ENCODE results near the gene TSGA10IP. TPM values are rescaled to one million over a fixed set of nuclear protein-coding genes. Genes with fewer than 3 reads are reported as not detected.

The TSGA10IP gene
- total RNA-seq, 2 experiments from 2014 or later: not detected

DNA sequence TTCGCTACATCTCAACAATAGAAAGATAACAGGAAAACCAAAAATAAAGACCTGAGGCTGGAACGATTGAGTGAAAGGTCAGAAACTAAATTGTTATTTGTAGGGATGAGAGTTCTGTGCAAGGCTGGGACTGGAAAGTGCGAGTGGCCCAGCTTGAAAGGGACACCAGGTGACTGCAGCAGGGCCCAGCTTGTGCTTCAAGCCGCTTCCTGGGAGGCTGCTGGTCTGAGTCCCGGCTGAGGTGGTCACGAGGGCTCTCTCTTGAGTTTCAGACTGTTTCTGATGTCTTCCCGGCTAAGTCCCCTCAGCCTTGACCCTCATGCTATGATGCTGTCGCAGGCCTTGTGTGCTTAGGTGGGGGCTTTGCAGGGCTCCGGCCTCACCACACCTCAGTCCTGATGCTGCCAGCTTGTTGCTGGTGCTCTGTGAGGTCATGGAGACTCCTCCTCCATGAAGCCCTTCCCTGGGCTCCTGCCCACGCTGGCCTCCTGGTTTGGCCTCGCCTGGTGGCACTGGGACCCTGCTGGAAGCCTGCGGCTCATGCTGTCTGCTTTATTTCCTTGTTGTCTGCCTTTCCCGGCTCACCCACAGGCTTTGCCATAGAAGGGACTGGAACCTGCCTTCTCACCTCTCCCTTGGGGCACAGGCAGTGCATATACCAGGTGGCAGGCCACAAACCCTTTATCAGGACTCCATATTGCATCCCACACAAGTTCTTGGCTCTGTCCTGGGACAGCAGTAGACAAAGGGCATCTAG, 61.0 kb downstream of the TSGA10IP start:
- no peaks in the 10 kb centered on the region for H3K9me3 Mint-ChIP-seq
- no peak overlapping the region for H3K4me3 Mint-ChIP-seq
- CTCF ChIA-PET: no interaction called here

DNA sequence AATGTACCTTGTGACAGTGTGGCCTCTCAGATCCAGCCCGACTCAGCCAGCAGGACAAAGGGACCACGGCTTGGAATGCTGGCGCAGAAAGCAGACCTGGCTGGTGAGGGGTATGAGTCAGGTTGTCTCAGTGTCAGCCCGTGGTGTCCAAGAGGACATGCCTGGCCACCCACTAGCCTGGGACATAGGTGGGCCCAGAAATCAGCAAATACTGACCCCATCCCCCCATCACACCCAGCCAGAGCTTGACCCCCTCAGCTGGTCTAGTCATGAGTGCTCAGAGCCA, 61.6 kb downstream of the TSGA10IP start:
- H3K4me3 Mint-ChIP-seq: no peak overlapping the region
- intact Hi-C loops (cut with micrococcal nuclease): no loop called here

More for the DNA sequence above, 61.0 kb downstream of the TSGA10IP start:
- peaks cover 16% of the 10 kb centered on the region for H3K4me1 Mint-ChIP-seq (ENCODE audit: low read depth)
- H3K27ac Mint-ChIP-seq: no peak overlapping the region
- intact Hi-C loops (cut with micrococcal nuclease): no loop called here
- peaks cover 30% of the 10 kb centered on the region for H3K36me3 Mint-ChIP-seq (ENCODE audit: low read depth)
- no peak for DNase-seq
- H3K27me3 Mint-ChIP-seq (ENCODE audit: low read depth): peaks cover under 1% of the 10 kb centered on the region

DNA sequence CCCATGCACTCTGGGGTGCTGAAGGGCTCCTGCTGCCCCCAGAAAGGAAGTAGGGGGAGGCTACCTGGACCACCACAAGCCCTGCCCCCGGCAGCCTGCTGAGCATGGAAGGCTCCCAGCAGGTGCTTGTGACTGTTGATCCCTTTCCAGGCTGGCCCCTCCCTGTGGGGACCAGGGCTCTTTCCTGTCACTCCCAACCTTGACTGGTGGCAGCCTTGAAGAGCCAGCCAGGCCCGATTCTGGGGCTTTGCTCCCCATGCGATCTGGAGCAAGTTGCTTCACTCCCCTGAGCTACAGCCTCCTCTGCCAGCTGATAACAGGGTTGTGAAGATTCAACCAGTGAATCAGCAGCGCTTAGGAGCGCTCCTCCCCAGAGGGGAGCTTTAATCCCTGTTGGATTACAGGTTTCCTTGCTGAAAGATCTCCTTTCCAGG, 61.9 kb downstream of the TSGA10IP start:
- no peak overlapping the region for H3K4me3 Mint-ChIP-seq
- H3K9me3 Mint-ChIP-seq: no peaks in the 10 kb centered on the region
- H3K36me3 Mint-ChIP-seq (ENCODE audit: low read depth): peaks cover 25% of the 10 kb centered on the region
- peaks cover 3% of the 10 kb centered on the region for H3K27me3 Mint-ChIP-seq (ENCODE audit: low read depth)
- no peak for DNase-seq
- peaks cover 21% of the 10 kb centered on the region for H3K4me1 Mint-ChIP-seq (ENCODE audit: low read depth)
- no peak overlapping the region for H3K27ac Mint-ChIP-seq
- intact Hi-C loops (cut with micrococcal nuclease): no loop called here
- CTCF ChIA-PET: interaction anchor here (0.7 to 1.8 kb wide), 2 partner anchors 15 to 19 kb away, joined by 4 to 9 read pairs; no protein-coding TSS in a partner anchor

More for the DNA sequence above, 61.6 kb downstream of the TSGA10IP start:
- Mint-ChIP-seq H3K27ac (no peak overlapping the region), H3K4me1 (ENCODE audit: low read depth) (peaks cover 19% of the 10 kb centered on the region), H3K36me3 (ENCODE audit: low read depth) (peaks cover 28% of the 10 kb centered on the region), H3K9me3 (no peaks in the 10 kb centered on the region), H3K27me3 (ENCODE audit: low read depth) (peaks cover 3% of the 10 kb centered on the region)
- CTCF ChIA-PET: interaction anchor here (0.7 to 1.8 kb wide), 2 partner anchors 16 to 18 kb away, joined by 4 to 9 read pairs; no protein-coding TSS in a partner anchor
- no peak for DNase-seq

GRCh38 chr11:66008095-66008467, 62.8 kb downstream of the TSGA10IP start:
- Mint-ChIP-seq H3K36me3 (ENCODE audit: low read depth) (peaks cover 19% of the 10 kb centered on the region), H3K9me3 (no peaks in the 10 kb centered on the region), H3K27me3 (ENCODE audit: low read depth) (peaks cover 7% of the 10 kb centered on the region), H3K4me3 (no peak overlapping the region), H3K27ac (no peak overlapping the region), H3K4me1 (ENCODE audit: low read depth) (peaks cover 19% of the 10 kb centered on the region)
- intact Hi-C loops (cut with micrococcal nuclease): no loop called here
- CTCF ChIA-PET: interaction anchor here (0.9 to 1.8 kb wide), 3 partner anchors 14 to 43 kb away, joined by 3 to 9 read pairs (median 6); no protein-coding TSS in a partner anchor
- no peak for DNase-seq

DNA sequence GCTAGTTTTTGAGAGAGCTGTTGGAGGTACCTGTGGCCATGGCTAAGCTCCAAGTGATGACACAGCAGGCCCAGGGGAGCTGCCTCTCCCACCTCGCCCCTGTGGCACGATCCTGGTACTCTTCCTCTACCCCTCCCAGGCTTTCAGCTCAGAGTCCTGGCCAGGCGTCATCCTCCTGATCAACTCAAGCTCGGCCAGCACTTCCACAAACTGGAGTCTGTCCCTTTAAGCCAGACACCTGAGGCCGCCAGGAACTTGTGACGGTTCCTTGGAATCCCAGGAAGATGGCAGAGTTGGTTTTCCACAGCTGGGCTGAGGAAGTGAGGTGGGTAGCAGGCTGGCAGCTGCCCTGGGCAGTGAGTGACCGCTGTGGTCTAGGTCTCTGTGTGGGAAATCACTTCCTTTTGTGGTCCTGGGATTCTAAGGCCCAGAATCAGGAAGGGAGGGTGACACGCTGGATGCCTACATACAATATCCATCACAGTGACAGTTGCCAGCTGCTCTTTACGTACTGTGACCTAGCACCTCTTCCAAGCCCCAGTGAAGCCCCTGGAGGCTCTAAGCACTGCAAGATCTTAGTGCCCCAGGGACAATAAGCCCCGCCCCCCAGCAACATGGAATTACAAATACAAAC, 63.3 kb downstream of the TSGA10IP start:
- CTCF ChIA-PET: interaction anchor here (0.7 to 5.4 kb wide), 7 partner anchors 14 to 214 kb away, joined by 3 to 20 read pairs (median 6); no protein-coding TSS in a partner anchor
- no peak overlapping the region for H3K27ac Mint-ChIP-seq
- peaks cover 14% of the 10 kb centered on the region for H3K36me3 Mint-ChIP-seq (ENCODE audit: low read depth)
- no peaks in the 10 kb centered on the region for H3K9me3 Mint-ChIP-seq
- intact Hi-C loops (cut with micrococcal nuclease): no loop called here
- peaks cover 11% of the 10 kb centered on the region for H3K27me3 Mint-ChIP-seq (ENCODE audit: low read depth)
- DNase-seq: no peak
- peaks cover 14% of the 10 kb centered on the region for H3K4me1 Mint-ChIP-seq (ENCODE audit: low read depth)
- no peak overlapping the region for H3K4me3 Mint-ChIP-seq

Other genes with a start within 250 kb of the TSGA10IP start
- 10 to 100 TPM; 60.1 to 67.1 TPM for gene KAT5, start 233.2 kb upstream of the TSGA10IP start, total RNA-seq
- gene RNASEH2C, start 224.7 kb upstream of the TSGA10IP start, total RNA-seq: 10 to 100 TPM; 95.6 to 97.8 TPM
- 1 to 10 TPM; 6.2 to 6.3 TPM for gene AP5B1, start 164.5 kb upstream of the TSGA10IP start, total RNA-seq
- not detected for gene OVOL1, start 158.4 kb upstream of the TSGA10IP start, total RNA-seq
- gene SNX32, start 111.5 kb upstream of the TSGA10IP start, total RNA-seq: 1 to 10 TPM; 1.5 to 2.0 TPM
- 1,000 to 10,000 TPM; 1,043 to 1,085 TPM for gene CFL1, start 87.3 kb upstream of the TSGA10IP start, total RNA-seq
- 10 to 100 TPM; 51.4 to 54.7 TPM for gene MUS81, start 85.0 kb upstream of the TSGA10IP start, total RNA-seq
- gene EFEMP2, start 72.7 kb upstream of the TSGA10IP start, total RNA-seq: 10 to 100 TPM; 10.1 to 11.5 TPM
- gene CTSW, start 65.6 kb upstream of the TSGA10IP start, total RNA-seq: under 1 TPM; 0.91 to 0.95 TPM
- gene FIBP, start 57.0 kb upstream of the TSGA10IP start, total RNA-seq: 10 to 100 TPM; 83.1 to 86.6 TPM
- gene CCDC85B, start 54.8 kb upstream of the TSGA10IP start, total RNA-seq: 10 to 100 TPM; 27.6 to 29.0 TPM
- 1 to 10 TPM; 8.2 TPM for gene FOSL1, start 45.1 kb upstream of the TSGA10IP start, total RNA-seq
- gene C11orf68, start 26.4 kb upstream of the TSGA10IP start, total RNA-seq: 10 to 100 TPM; 20.0 to 21.9 TPM
- gene DRAP1, start 26.1 kb upstream of the TSGA10IP start, total RNA-seq: 100 to 1,000 TPM; 117 to 134 TPM
- 10 to 100 TPM; 50.1 to 59.9 TPM for gene SART1, start 16.3 kb downstream of the TSGA10IP start, total RNA-seq
- 10 to 100 TPM; 31.2 to 31.7 TPM for gene EIF1AD, start 56.7 kb downstream of the TSGA10IP start, total RNA-seq
- gene BANF1, start 57.0 kb downstream of the TSGA10IP start, total RNA-seq: 100 to 1,000 TPM; 347 to 369 TPM
- not detected for gene CST6, start 66.5 kb downstream of the TSGA10IP start, total RNA-seq
- gene CATSPER1, start 81.0 kb downstream of the TSGA10IP start, total RNA-seq: not detected
- under 1 TPM in 1 of 2 experiments, not detected in 1; 0.17 TPM for gene GAL3ST3, start 103.7 kb downstream of the TSGA10IP start, total RNA-seq
- 100 to 1,000 TPM; 319 to 321 TPM for gene SF3B2, start 106.9 kb downstream of the TSGA10IP start, total RNA-seq
- 10 to 100 TPM; 77.8 to 80.7 TPM for gene PACS1, start 124.8 kb downstream of the TSGA10IP start, total RNA-seq

All from activated naive CD4-positive, alpha-beta T cell treated with anti-CD3 and anti-CD28 coated beads for 36 hours (primary cell).